Thyroid gland (tissue), 4 donors: ENCODE measurements around the gene RASD1. TPM values are rescaled to one million over a fixed set of nuclear protein-coding genes. Genes with fewer than 3 reads are reported as not detected.

Experiments used
- DNase-seq, 2 donors: peaks; one replicate each; pipeline ENCODE4 v3.0.0-alpha.2; 2019
- H3K27ac ChIP-seq, 3 donors: fragments of 200-600 bp; sonication (generic); 1 replicate in 2 of 3; 2 replicates in 1 of 3; pipeline ENCODE4 v1.5.1; 2016 to 2019; ENCODE audit warnings: mild to moderate bottlenecking in 1 of 3, moderate library complexity in 1 of 3
- H3K27me3 ChIP-seq: fragments of 200-600 bp; sonication (generic); one replicate; pipeline ENCODE4 v1.5.1; 2019
- H3K36me3 ChIP-seq, 2 donors: fragments of 200-600 bp; sonication (generic); one replicate each; pipeline ENCODE4 v1.5.1; 2016 to 2019
- H3K4me1 ChIP-seq, 2 donors: fragments of 200-600 bp; sonication (generic); one replicate each; pipeline ENCODE4 v1.5.1; 2017 to 2019
- H3K4me3 ChIP-seq, 3 donors: fragments of 200-600 bp; sonication (generic); replicated peaks in 1 of 3; 1 replicate in 2 of 3; 2 replicates in 1 of 3; pipeline ENCODE4 v1.5.1; 2016; ENCODE audit warnings: mild to moderate bottlenecking in 1 of 3
- H3K9me3 ChIP-seq: fragments of 200-600 bp; sonication (generic); one replicate; pipeline ENCODE4 v1.5.1; 2017
- CTCF ChIP-seq, 6 experiments: fragments of 200-600 bp in 3 of 6; fragments of 450-650 bp in 3 of 6; sonication (generic) in 3 of 6; IDR thresholded peaks; one replicate each; pipeline ENCODE4 v1.5.1; 2016 to 2019; ENCODE audit warnings: antibody characterized with exemption in 6 of 6, mild to moderate bottlenecking in 2 of 6, inconsistent platforms in 1 of 6, moderate library complexity in 1 of 6
- POLR2A ChIP-seq, 2 donors: fragments of 450-650 bp; IDR thresholded peaks; one replicate each; pipeline ENCODE4 v1.6.1; 2017; ENCODE audit warnings: antibody characterized with exemption in 2 of 2, mild to moderate bottlenecking in 2 of 2, moderate library complexity in 1 of 2
- WGBS, 2 donors: methylation state at CpG; one replicate each; pipeline ENCODE4 v1.1.5; 2017; 5-methylcytosine and 5-hydroxymethylcytosine counted together
- intact Hi-C: fragments of 100-400 bp; cut with DNase I; formaldehyde crosslinking; loops from one replicate; pipeline ENCODE4 v1.15.1; 2023
- total RNA-seq, 4 donors: library from RNA; depleted of rRNA; stranded (reverse); fragments of >200 nt; gene quantifications; one replicate each; pipeline ENCODE4 v1.2.3, GENCODE V29; 2016

The RASD1 gene
- total RNA-seq, 4 donors from 2014 or later, result 114 to 149 (median 141) TPM

GRCh38 chr17:17512866-17513265, 16.7 kb upstream of the RASD1 start:
- Histone ChIP-seq H3K9me3 (no peaks in the 10 kb centered on the region), H3K27ac (no peak overlapping the region), H3K4me3 (no peak overlapping the region), H3K4me1 (no peaks in the 10 kb centered on the region), H3K36me3 (no peaks in the 10 kb centered on the region), H3K27me3 (no peaks in the 10 kb centered on the region)
- intact Hi-C loops, result no loop called here
- no peak for TF ChIP-seq CTCF (IDR thresholded peaks at IDR 0.05)
- TF ChIP-seq POLR2A (IDR thresholded peaks at IDR 0.05), result no peak
- 93 to 99% methylated on average over 4 to 5 of the region's 5 CpGs for WGBS, 2 donors
- no peak for DNase-seq

- no peaks in the 10 kb centered on the region for H3K36me3 ChIP-seq
- DNase-seq, result no peak
- TF ChIP-seq POLR2A (IDR thresholded peaks at IDR 0.05) (no peak), CTCF (IDR thresholded peaks at IDR 0.05) (no peak)
- H3K9me3 ChIP-seq, result no peaks in the 10 kb centered on the region
- H3K27ac ChIP-seq, result no peak overlapping the region
- no peaks in the 10 kb centered on the region for H3K4me1 ChIP-seq
- WGBS, 2 donors, result 89% methylated on average over 15 to 29 of the region's 29 CpGs
- no peaks in the 10 kb centered on the region for H3K27me3 ChIP-seq
- intact Hi-C loops, result no loop called here
- no peak overlapping the region for H3K4me3 ChIP-seq
Observed at GRCh38 chr17:17511881-17512858, 16.0 kb upstream of the RASD1 start.

- no peak overlapping the region for H3K27ac ChIP-seq
- intact Hi-C loops, result no loop called here
- no peaks in the 10 kb centered on the region for H3K4me1 ChIP-seq
- no peaks in the 10 kb centered on the region for H3K36me3 ChIP-seq
- DNase-seq, result no peak
- TF ChIP-seq CTCF (IDR thresholded peaks at IDR 0.05) (no peak), POLR2A (IDR thresholded peaks at IDR 0.05) (no peak)
- no peaks in the 10 kb centered on the region for H3K9me3 ChIP-seq
- H3K27me3 ChIP-seq, result no peaks in the 10 kb centered on the region
- no peak overlapping the region for H3K4me3 ChIP-seq
- 79 to 82% methylated on average over 8 to 9 of the region's 12 CpGs for WGBS, 2 donors
Observed at GRCh38 chr17:17511293-17511741, 15.1 kb upstream of the RASD1 start.

GRCh38 chr17:17510456-17511292, 14.5 kb upstream of the RASD1 start:
- intact Hi-C loops, result no loop called here
- Histone ChIP-seq H3K9me3 (no peaks in the 10 kb centered on the region), H3K27ac (no peak overlapping the region), H3K4me1 (no peaks in the 10 kb centered on the region), H3K4me3 (no peak overlapping the region), H3K36me3 (no peaks in the 10 kb centered on the region), H3K27me3 (no peaks in the 10 kb centered on the region)
- WGBS, 2 donors, result 85 to 87% methylated on average over 19 to 20 of the region's 20 CpGs
- DNase-seq, result no peak
- TF ChIP-seq CTCF (IDR thresholded peaks at IDR 0.05) (no peak), POLR2A (IDR thresholded peaks at IDR 0.05) (no peak)
